SIG-M5 treated with dmso at 0.1 percent for 504 hours (cell line): ENCODE measurements around the gene NUMA1.

ENCODE experiments used
- DNase-seq: peaks from one replicate; lab custom pipeline; 2025; ENCODE audit not compliant: unreplicated experiment; lab: John Stamatoyannopoulos, UW

The NUMA1 gene

GRCh38 chr11:71979094-71979493, 101.2 kb downstream of the NUMA1 start:
- no peak for DNase-seq

GRCh38 chr11:71977743-71978418, 102.5 kb downstream of the NUMA1 start:
- peak; percentile 28 for DNase-seq

GRCh38 chr11:71977090-71977489, 103.3 kb downstream of the NUMA1 start:
- no peak for DNase-seq

- DNase-seq: no peak
Observed at GRCh38 chr11:71976551-71976950, 103.8 kb downstream of the NUMA1 start.

GRCh38 chr11:71971680-71972079, 108.7 kb downstream of the NUMA1 start:
- DNase-seq: no peak

DNA sequence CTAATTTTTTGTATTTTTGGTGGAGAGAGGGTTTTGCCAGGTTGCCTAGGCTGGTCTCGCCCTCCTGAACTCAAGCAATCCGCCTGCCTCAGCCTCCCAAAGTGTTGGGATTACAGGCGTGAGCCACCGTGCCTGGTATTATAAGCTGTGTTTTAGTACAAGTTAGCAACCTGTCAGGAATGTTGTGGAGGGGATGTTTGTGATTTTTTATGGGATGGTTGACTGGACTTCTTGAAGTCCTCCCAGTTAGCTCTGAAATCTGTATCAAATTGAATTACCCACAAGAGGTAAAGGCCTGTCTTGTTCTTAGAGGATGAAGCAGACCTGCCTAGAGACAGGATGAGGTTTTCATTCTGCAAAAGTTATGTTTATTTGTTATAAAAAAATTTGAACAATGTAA, 115.7 kb downstream of the NUMA1 start:
- no peak for DNase-seq

- DNase-seq: no peak
Observed at GRCh38 chr11:71963468-71963867, 116.9 kb downstream of the NUMA1 start.

- peak; percentile 52 for DNase-seq
Observed at GRCh38 chr11:71962428-71963038, 117.8 kb downstream of the NUMA1 start.

DNA sequence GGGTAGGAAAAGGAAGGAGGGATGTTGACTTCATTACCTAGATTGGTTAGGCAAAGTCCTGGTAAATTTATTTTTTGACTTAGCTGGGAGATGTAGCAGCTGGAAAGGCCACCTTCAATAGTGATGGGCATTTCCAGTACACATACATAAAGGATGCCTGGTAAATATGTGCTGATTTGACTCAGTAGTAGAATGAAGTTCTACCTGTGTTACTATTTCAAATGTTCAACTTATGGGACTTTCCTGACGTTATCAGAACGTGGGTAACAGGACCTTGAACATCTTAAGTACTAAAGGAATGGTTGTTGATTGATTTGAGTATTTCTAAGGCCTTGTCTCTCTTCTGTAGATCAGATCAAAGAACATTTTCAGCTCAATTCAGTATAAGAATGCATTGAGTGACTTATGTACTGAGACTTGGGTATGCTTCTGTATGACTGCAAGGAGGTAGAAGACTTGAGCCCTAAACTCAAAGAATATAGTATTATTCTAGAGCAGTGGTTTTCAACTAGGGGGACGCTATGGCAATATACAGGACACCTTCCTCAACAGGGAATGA, 124.4 kb downstream of the NUMA1 start:
- DNase-seq: no peak
